ENCODE data around the gene ABCC1. TPM values are rescaled to one million over a fixed set of nuclear protein-coding genes. Genes with fewer than 3 reads are reported as not detected.

Gene ABCC1
- total RNA-seq, 1 donor from 2014 or later: 21.8 TPM

- no peak overlapping the region for H3K27ac Mint-ChIP-seq (ENCODE audit: unreplicated experiment)
- H3K9me3 Mint-ChIP-seq (ENCODE audit: unreplicated experiment): no peaks in the 10 kb centered on the region
- TF ChIP-seq CTCF (IDR thresholded peaks at IDR 0.05; ENCODE audit: unreplicated experiment): no peak
- no peaks in the 10 kb centered on the region for H3K27me3 Mint-ChIP-seq (ENCODE audit: unreplicated experiment)
- H3K4me1 Mint-ChIP-seq (ENCODE audit: unreplicated experiment): peaks cover 7% of the 10 kb centered on the region
- H3K36me3 Mint-ChIP-seq (ENCODE audit: low read depth, unreplicated experiment): peaks cover 5% of the 10 kb centered on the region
- no peak overlapping the region for H3K4me3 Mint-ChIP-seq (ENCODE audit: unreplicated experiment)
- no peak for DNase-seq (ENCODE audit: low spot score)
Observed at GRCh38 chr16:16037970-16038369, 88.6 kb downstream of the ABCC1 start.

- peaks cover 5% of the 10 kb centered on the region for H3K36me3 Mint-ChIP-seq (ENCODE audit: low read depth, unreplicated experiment)
- H3K27ac Mint-ChIP-seq (ENCODE audit: unreplicated experiment): no peak overlapping the region
- no peak overlapping the region for H3K4me3 Mint-ChIP-seq (ENCODE audit: unreplicated experiment)
- DNase-seq (ENCODE audit: low spot score): no peak
- no peaks in the 10 kb centered on the region for H3K27me3 Mint-ChIP-seq (ENCODE audit: unreplicated experiment)
- peaks cover 7% of the 10 kb centered on the region for H3K4me1 Mint-ChIP-seq (ENCODE audit: unreplicated experiment)
- no peak for TF ChIP-seq CTCF (IDR thresholded peaks at IDR 0.05; ENCODE audit: unreplicated experiment)
- no peaks in the 10 kb centered on the region for H3K9me3 Mint-ChIP-seq (ENCODE audit: unreplicated experiment)
Observed at GRCh38 chr16:16038950-16039349, 89.5 kb downstream of the ABCC1 start.

- Mint-ChIP-seq H3K36me3 (ENCODE audit: low read depth, unreplicated experiment) (peaks cover 5% of the 10 kb centered on the region), H3K27ac (ENCODE audit: unreplicated experiment) (no peak overlapping the region), H3K27me3 (ENCODE audit: unreplicated experiment) (no peaks in the 10 kb centered on the region), H3K9me3 (ENCODE audit: unreplicated experiment) (no peaks in the 10 kb centered on the region), H3K4me1 (ENCODE audit: unreplicated experiment) (peaks cover 13% of the 10 kb centered on the region), H3K4me3 (ENCODE audit: unreplicated experiment) (no peak overlapping the region)
- TF ChIP-seq CTCF (IDR thresholded peaks at IDR 0.05; ENCODE audit: unreplicated experiment): no peak
- DNase-seq (ENCODE audit: low spot score): no peak
Observed at GRCh38 chr16:16041196-16041892, 91.9 kb downstream of the ABCC1 start.

- Mint-ChIP-seq H3K27me3 (ENCODE audit: unreplicated experiment) (no peaks in the 10 kb centered on the region), H3K4me1 (ENCODE audit: unreplicated experiment) (peaks cover 13% of the 10 kb centered on the region), H3K27ac (ENCODE audit: unreplicated experiment) (no peak overlapping the region), H3K4me3 (ENCODE audit: unreplicated experiment) (no peak overlapping the region), H3K9me3 (ENCODE audit: unreplicated experiment) (no peaks in the 10 kb centered on the region), H3K36me3 (ENCODE audit: low read depth, unreplicated experiment) (peaks cover 5% of the 10 kb centered on the region)
- no peak for TF ChIP-seq CTCF (IDR thresholded peaks at IDR 0.05; ENCODE audit: unreplicated experiment)
- no peak for DNase-seq (ENCODE audit: low spot score)
Observed at GRCh38 chr16:16042076-16042475, 92.7 kb downstream of the ABCC1 start.

- H3K9me3 Mint-ChIP-seq (ENCODE audit: unreplicated experiment): no peaks in the 10 kb centered on the region
- peaks cover 9% of the 10 kb centered on the region for H3K4me1 Mint-ChIP-seq (ENCODE audit: unreplicated experiment)
- DNase-seq (ENCODE audit: low spot score): no peak
- TF ChIP-seq CTCF (IDR thresholded peaks at IDR 0.05; ENCODE audit: unreplicated experiment): no peak
- H3K36me3 Mint-ChIP-seq (ENCODE audit: low read depth, unreplicated experiment): peaks cover 9% of the 10 kb centered on the region
- H3K27me3 Mint-ChIP-seq (ENCODE audit: unreplicated experiment): no peaks in the 10 kb centered on the region
- H3K4me3 Mint-ChIP-seq (ENCODE audit: unreplicated experiment): no peak overlapping the region
- H3K27ac Mint-ChIP-seq (ENCODE audit: unreplicated experiment): peak overlapping the region; percentile 20
Observed at GRCh38 chr16:16045296-16045695, 95.9 kb downstream of the ABCC1 start.

Measured in endothelial cell (in vitro differentiated cells).